CD4-positive, alpha-beta memory T cell (primary cell): ENCODE measurements around the gene UBE2F. TPM values are rescaled to one million over a fixed set of nuclear protein-coding genes. Genes with fewer than 3 reads are reported as not detected.
"Not testable (repeated sequence)": the region's sequence is repeated elsewhere in the genome, so short reads cannot be mapped to it uniquely, and the experiment has no call there.

ENCODE experiments used
- CTCF ChIA-PET: fragments of 350-600 bp; sonication (Branson Sonifier 250); formaldehyde crosslinking; loops from one replicate; lab custom pipeline; 2021; ENCODE audit warnings: inconsistent platforms; ENCODE audit not compliant: partially characterized antibody; lab: Charles Lee
- POLR2A ChIA-PET: fragments of 350-600 bp; sonication (Branson Sonifier 250); formaldehyde crosslinking; loops from one replicate; lab custom pipeline; 2021; ENCODE audit not compliant: partially characterized antibody; lab: Charles Lee
- DNase-seq, 5 donors: peaks; one replicate each; pipeline versions ENCODE4 v3.0.0 to v3.0.0-alpha.2; 2020 to 2022; ENCODE audit warnings: mixed read lengths in 1 of 5
- H3K27ac ChIP-seq: one replicate; pipeline ENCODE4 v1.7.0; 2013; ENCODE audit warnings: low read depth, low read length
- H3K27me3 ChIP-seq: 2 replicates; pipeline ENCODE4 v1.7.0; 2013; ENCODE audit warnings: mild to moderate bottlenecking, low read length, moderate library complexity; ENCODE audit not compliant: insufficient read depth
- H3K36me3 ChIP-seq: 2 replicates; pipeline ENCODE4 v1.7.0; 2013; ENCODE audit warnings: mild to moderate bottlenecking, low read length, moderate library complexity; ENCODE audit not compliant: insufficient read depth
- H3K4me1 ChIP-seq: 2 replicates; pipeline ENCODE4 v1.7.0; 2013; ENCODE audit warnings: mild to moderate bottlenecking, low read length, moderate library complexity; ENCODE audit not compliant: insufficient read depth
- H3K4me3 ChIP-seq, 2 donors: one replicate each; pipeline ENCODE4 v1.7.0; 2013; ENCODE audit warnings: low read length in 2 of 2, mild to moderate bottlenecking in 1 of 2
- H3K9me3 ChIP-seq, 2 donors: one replicate each; pipeline ENCODE4 v1.7.0; 2013; ENCODE audit warnings: low read length in 2 of 2, control low read depth in 1 of 2; ENCODE audit not compliant: control insufficient read depth in 1 of 2
- H3K27ac Mint-ChIP-seq, 7 donors: one replicate each; pipeline ENCODE4 v1.8.0; 2020 to 2021; ENCODE audit warnings: mixed read lengths in 7 of 7, mild to moderate bottlenecking in 6 of 7, inconsistent platforms in 3 of 7, moderate library complexity in 3 of 7
- H3K27me3 Mint-ChIP-seq, 2 donors: one replicate each; pipeline ENCODE4 v1.8.0; 2020 to 2021; ENCODE audit warnings: mixed read lengths in 2 of 2
- H3K36me3 Mint-ChIP-seq, 2 donors: one replicate each; pipeline ENCODE4 v1.8.0; 2020 to 2021; ENCODE audit warnings: mixed read lengths in 2 of 2, inconsistent platforms in 1 of 2, mild to moderate bottlenecking in 1 of 2
- H3K4me1 Mint-ChIP-seq, 4 donors: one replicate each; pipeline ENCODE4 v1.8.0; 2020 to 2021; ENCODE audit warnings: mixed read lengths in 4 of 4, mild to moderate bottlenecking in 1 of 4
- H3K4me3 Mint-ChIP-seq, 8 donors: one replicate each; pipeline ENCODE4 v1.8.0; 2020 to 2021; ENCODE audit warnings: mixed read lengths in 8 of 8, mild to moderate bottlenecking in 7 of 8, moderate library complexity in 6 of 8, inconsistent platforms in 3 of 8
- H3K9me3 Mint-ChIP-seq, 8 donors: one replicate each; pipeline ENCODE4 v1.8.0; 2020 to 2021; ENCODE audit warnings: mixed read lengths in 8 of 8, mild to moderate bottlenecking in 5 of 8, inconsistent platforms in 3 of 8, moderate library complexity in 1 of 8
- intact Hi-C: fragments of 100-400 bp; cut with micrococcal nuclease; formaldehyde crosslinking; loops from one replicate; pipeline ENCODE4 v1.15.1; 2023
- polyA plus RNA-seq, 2 donors: library from polyadenylated mRNA; unstranded; fragments of 300-500 nt; fragmentation: Illumina TruSeq; gene quantifications; one replicate each; pipeline ENCODE4 v1.2.3, GENCODE V29; 2021
- total RNA-seq, 2 experiments: library from RNA; stranded (reverse); gene quantifications; one replicate each; pipeline ENCODE4 v1.2.3, GENCODE V29; 2021

Gene UBE2F
- total and polyA plus RNA-seq, 4 experiments from 2014 or later: 35.7 to 116 (median 60.9) TPM

DNA sequence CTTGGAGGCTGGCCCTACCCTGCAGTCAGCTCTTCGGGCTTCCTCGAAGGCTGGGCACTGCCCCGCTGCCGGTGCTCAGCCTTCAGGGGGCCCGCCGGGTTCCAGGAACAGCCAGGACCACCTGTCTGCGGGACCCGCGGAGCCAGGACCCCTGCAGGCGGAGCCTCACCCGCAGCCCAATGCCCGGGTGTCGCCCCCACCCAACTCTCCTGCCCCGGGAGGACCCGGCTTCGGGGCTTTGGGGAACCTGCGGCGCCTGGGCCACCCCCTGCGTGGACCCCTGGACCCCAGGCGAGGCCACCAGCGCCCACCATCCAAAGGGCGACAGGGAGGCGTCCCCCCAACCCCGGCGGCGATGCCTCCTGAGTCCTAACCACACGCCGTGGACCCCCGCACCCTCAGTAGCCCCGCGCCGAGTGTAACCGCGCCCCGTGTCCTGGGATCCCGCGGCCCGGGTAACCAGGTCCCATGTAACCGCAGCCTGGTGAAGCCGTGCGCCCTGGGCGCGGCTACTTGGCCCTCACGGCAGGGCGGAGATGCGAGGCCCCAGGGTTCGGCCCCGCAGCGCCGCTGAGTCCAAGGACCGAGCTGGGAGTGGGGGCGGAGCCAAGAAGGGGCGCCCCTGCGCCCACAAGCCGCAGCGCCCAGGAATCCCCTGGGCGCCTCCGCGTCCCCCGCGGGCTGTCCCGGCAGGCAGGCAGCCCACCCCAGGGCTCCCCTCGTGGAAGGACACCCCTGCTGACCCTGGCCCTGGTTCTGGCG, 11.0 kb upstream of the UBE2F start:
- no peak for DNase-seq
- H3K36me3 Mint-ChIP-seq: no peaks in the 10 kb centered on the region
- peaks cover 4 to 8% of the 10 kb centered on the region in 2 donors for H3K27me3 Mint-ChIP-seq
- no peaks in the 10 kb centered on the region for H3K36me3 ChIP-seq
- no peak overlapping the region for H3K4me3 Mint-ChIP-seq
- H3K9me3 Mint-ChIP-seq: no peaks in the 10 kb centered on the region
- H3K27me3 ChIP-seq: no peaks in the 10 kb centered on the region
- H3K27ac ChIP-seq: no peak overlapping the region
- CTCF ChIA-PET: interaction anchor here (0.9 to 1.4 kb wide), 2 partner anchors 13 to 32 kb away, joined by 3 read pairs; no protein-coding TSS in a partner anchor
- H3K4me1 ChIP-seq: no peaks in the 10 kb centered on the region
- no peak overlapping the region for H3K4me3 ChIP-seq
- peaks cover 9 to 24% (median 13%) of the 10 kb centered on the region in 4 donors for H3K4me1 Mint-ChIP-seq
- no peaks in the 10 kb centered on the region for H3K9me3 ChIP-seq
- POLR2A ChIA-PET: no interaction called here
- intact Hi-C loops: loop anchor here (2.0 kb wide), 1 partner anchor 13 kb away; no protein-coding TSS in a partner anchor
- no peak overlapping the region for H3K27ac Mint-ChIP-seq

GRCh38 chr2:237956402-237956736, 10.4 kb upstream of the UBE2F start:
- DNase-seq: no peak
- Mint-ChIP-seq H3K9me3 (peaks cover 0 to 3% (median 0%) of the 10 kb centered on the region in 8 donors), H3K4me1 (peaks cover 9 to 24% (median 13%) of the 10 kb centered on the region in 4 donors), H3K4me3 (no peak overlapping the region), H3K27ac (no peak overlapping the region), H3K36me3 (no peaks in the 10 kb centered on the region), H3K27me3 (peaks cover 4 to 8% of the 10 kb centered on the region in 2 donors)
- Histone ChIP-seq H3K36me3 (no peaks in the 10 kb centered on the region), H3K9me3 (no peaks in the 10 kb centered on the region), H3K4me1 (no peaks in the 10 kb centered on the region), H3K27ac (no peak overlapping the region), H3K27me3 (no peaks in the 10 kb centered on the region), H3K4me3 (no peak overlapping the region)
- ChIA-PET CTCF (interaction anchor here (0.9 kb wide), 1 partner anchor 32 kb away, joined by 3 read pairs; no protein-coding TSS in a partner anchor), POLR2A (no interaction called here)
- intact Hi-C loops: loop anchor here (2.0 kb wide), 1 partner anchor 14 kb away; no protein-coding TSS in a partner anchor

DNA sequence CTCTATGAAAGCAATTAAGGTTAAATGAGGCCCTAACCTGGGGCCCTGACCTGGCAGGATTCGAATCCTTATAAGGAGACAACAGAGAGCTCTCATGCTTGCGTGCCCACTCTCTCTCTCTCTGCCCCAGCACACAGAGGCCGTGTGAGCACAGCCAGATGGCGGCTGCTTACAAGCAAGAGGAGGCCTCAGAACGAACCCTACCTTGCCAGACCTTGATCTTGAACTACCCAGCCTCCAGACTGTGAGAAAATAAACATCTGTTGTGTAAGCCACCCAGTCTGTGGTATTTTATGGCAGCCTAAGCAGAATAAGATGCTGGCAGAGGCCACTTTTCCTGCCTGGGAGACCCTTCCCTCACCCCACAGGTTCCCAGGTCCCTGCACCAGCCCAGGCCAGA, 5.2 kb upstream of the UBE2F start:
- H3K36me3 Mint-ChIP-seq: peaks cover 0 to under 1% of the 10 kb centered on the region in 2 donors
- intact Hi-C loops: no loop called here
- H3K4me3 ChIP-seq: no peak overlapping the region
- CTCF ChIA-PET: interaction anchor here (1.4 to 1.7 kb wide), 2 partner anchors 11 to 303 kb away, joined by 5 to 6 read pairs; no protein-coding TSS in a partner anchor
- H3K4me3 Mint-ChIP-seq: no peak overlapping the region
- no peak overlapping the region for H3K27ac Mint-ChIP-seq
- H3K9me3 Mint-ChIP-seq: peaks cover 0 to 23% (median 11%) of the 10 kb centered on the region in 8 donors
- H3K27me3 ChIP-seq: no peaks in the 10 kb centered on the region
- H3K27ac ChIP-seq: no peak overlapping the region
- peaks cover 2 to 18% (median 10%) of the 10 kb centered on the region in 4 donors for H3K4me1 Mint-ChIP-seq
- POLR2A ChIA-PET: interaction anchor here (1.0 kb wide), 1 partner anchor 19 kb away, joined by 3 read pairs; no protein-coding TSS in a partner anchor
- H3K9me3 ChIP-seq: peaks cover 0 to 9% of the 10 kb centered on the region in 2 donors
- no peaks in the 10 kb centered on the region for H3K36me3 ChIP-seq
- H3K27me3 Mint-ChIP-seq: peaks cover 2 to 4% of the 10 kb centered on the region in 2 donors
- H3K4me1 ChIP-seq: peaks cover 6% of the 10 kb centered on the region
- no peak for DNase-seq

- Histone ChIP-seq H3K27ac (no peak overlapping the region), H3K4me1 (peaks cover 7% of the 10 kb centered on the region), H3K9me3 (peaks cover 0 to 9% of the 10 kb centered on the region in 2 donors), H3K4me3 (no peak overlapping the region), H3K27me3 (no peaks in the 10 kb centered on the region), H3K36me3 (no peaks in the 10 kb centered on the region)
- intact Hi-C loops: no loop called here
- Mint-ChIP-seq H3K4me3 (no peak overlapping the region), H3K36me3 (peaks cover 0 to 4% of the 10 kb centered on the region in 2 donors), H3K27ac (peak overlapping the region in 1 of 7 donors; percentile 52), H3K4me1 (peaks cover 2 to 14% (median 4%) of the 10 kb centered on the region in 4 donors), H3K27me3 (no peaks in the 10 kb centered on the region), H3K9me3 (peaks cover 0 to 23% (median 11%) of the 10 kb centered on the region in 8 donors)
- ChIA-PET CTCF (interaction anchor here (0.8 to 1.7 kb wide), 5 partner anchors 11 to 302 kb away, joined by 3 to 6 read pairs (median 4); no protein-coding TSS in a partner anchor), POLR2A (no interaction called here)
- no peak for DNase-seq
Observed at GRCh38 chr2:237962432-237963084, 4.3 kb upstream of the UBE2F start.

DNA sequence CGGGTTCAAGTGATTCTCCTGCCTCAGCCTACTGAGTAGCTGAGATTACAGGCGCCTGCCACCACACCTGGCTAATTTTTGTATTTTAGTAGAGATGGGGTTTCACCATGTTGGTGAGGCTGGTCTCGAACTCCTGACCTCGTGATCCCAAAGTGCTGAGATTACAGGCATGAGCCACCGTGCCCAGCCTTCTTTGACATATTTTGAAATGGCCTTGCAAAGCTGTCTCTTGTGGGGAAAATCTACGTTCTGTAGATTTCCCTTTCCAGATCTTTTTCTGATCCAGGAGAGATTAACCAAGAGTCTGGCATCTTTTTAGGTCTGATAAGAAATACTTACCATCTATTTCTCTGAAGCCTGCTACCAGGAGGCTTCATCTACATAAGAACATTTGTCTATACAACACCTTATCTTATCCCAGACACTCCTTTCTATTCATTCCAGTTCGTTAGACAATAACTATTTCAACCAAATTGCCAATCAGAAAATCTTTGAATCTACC, 3.3 kb upstream of the UBE2F start:
- H3K27me3 Mint-ChIP-seq, H3K27ac ChIP-seq, H3K4me3 Mint-ChIP-seq, POLR2A ChIA-PET, intact Hi-C loops, H3K9me3 ChIP-seq, DNase-seq, H3K27me3 ChIP-seq, H3K36me3 ChIP-seq, H3K4me3 ChIP-seq: not testable (repeated sequence)
- Mint-ChIP-seq H3K36me3 (peaks cover 0 to 10% of the 10 kb centered on the region in 2 donors), H3K9me3 (peaks cover 0 to 23% (median 11%) of the 10 kb centered on the region in 8 donors), H3K4me1 (peaks cover 9 to 22% (median 14%) of the 10 kb centered on the region in 4 donors), H3K27ac (peak overlapping the region in 1 of 7 donors; percentile 52)
- CTCF ChIA-PET: interaction anchor here (1.3 kb wide), 1 partner anchor 40 kb away, joined by 4 read pairs; no protein-coding TSS in a partner anchor
- H3K4me1 ChIP-seq: peaks cover 17% of the 10 kb centered on the region

GRCh38 chr2:237964194-237964577, 2.6 kb upstream of the UBE2F start:
- Histone ChIP-seq H3K27ac (no peak overlapping the region), H3K4me1 (peaks cover 23% of the 10 kb centered on the region), H3K36me3 (no peaks in the 10 kb centered on the region), H3K4me3 (no peak overlapping the region), H3K9me3 (peaks cover 0 to 9% of the 10 kb centered on the region in 2 donors), H3K27me3 (no peaks in the 10 kb centered on the region)
- DNase-seq: no peak
- H3K27ac Mint-ChIP-seq: peak overlapping the region in 2 of 7 donors; percentile 0 to 93
- peak overlapping the region in 1 of 8 donors; percentile 1 for H3K4me3 Mint-ChIP-seq
- peaks cover 15 to 28% (median 20%) of the 10 kb centered on the region in 4 donors for H3K4me1 Mint-ChIP-seq
- no peaks in the 10 kb centered on the region for H3K27me3 Mint-ChIP-seq
- ChIA-PET CTCF (no interaction called here), POLR2A (no interaction called here)
- H3K9me3 Mint-ChIP-seq: peaks cover 0 to 23% (median 11%) of the 10 kb centered on the region in 8 donors
- intact Hi-C loops: no loop called here
- H3K36me3 Mint-ChIP-seq: peaks cover 0 to 12% of the 10 kb centered on the region in 2 donors
